NCI-H128 (cell line): ENCODE measurements around the gene VWCE.
"Not testable (repeated sequence)": the region's sequence is repeated elsewhere in the genome, so short reads cannot be mapped to it uniquely, and the experiment has no call there.

Experiments
- DNase-seq: peaks from one replicate; lab custom pipeline; 2025; ENCODE audit not compliant: unreplicated experiment; lab: John Stamatoyannopoulos, UW

The VWCE gene

GRCh38 chr11:61219016-61219415, 76.1 kb downstream of the VWCE start:
- DNase-seq = not testable (repeated sequence)

- DNase-seq = not testable (repeated sequence)
Measured at GRCh38 chr11:61218306-61218705, 76.8 kb downstream of the VWCE start.

GRCh38 chr11:61213711-61214324, 81.3 kb downstream of the VWCE start:
- not testable (repeated sequence) for DNase-seq

- DNase-seq = not testable (repeated sequence)
Measured at GRCh38 chr11:61212202-61212601, 82.9 kb downstream of the VWCE start.

GRCh38 chr11:61211327-61211952, 83.7 kb downstream of the VWCE start:
- DNase-seq = not testable (repeated sequence)

- DNase-seq = not testable (repeated sequence)
Measured at GRCh38 chr11:61210629-61211028, 84.5 kb downstream of the VWCE start.
